PFSK-1 (cell line): ENCODE results near the gene ZNF683.

Experiments
- FOXP2 ChIP-seq: optimal IDR thresholded peaks from 2 replicates; pipeline ENCODE3; 2011; ENCODE audit warnings: borderline replicate concordance, control low read depth, inconsistent platforms; ENCODE audit not compliant: insufficient read depth; ENCODE audit errors: extremely low read length, extremely low read depth
- POLR2AphosphoS5 ChIP-seq: IDR thresholded peaks from 2 replicates; pipeline ENCODE4 v1.6.1; 2012; ENCODE audit warnings: low read depth, mild to moderate bottlenecking, control low read depth, low read length, moderate library complexity
- SIN3A ChIP-seq: IDR thresholded peaks from 2 replicates; pipeline ENCODE4 v1.6.1; 2012; ENCODE audit warnings: mild to moderate bottlenecking, low read length, moderate library complexity, borderline replicate concordance; ENCODE audit not compliant: insufficient read depth
- TAF1 ChIP-seq: IDR thresholded peaks from 2 replicates; pipeline ENCODE4 v1.6.1; 2012; ENCODE audit warnings: low read length, control low read depth, borderline replicate concordance; ENCODE audit not compliant: insufficient read depth
- TF ChIP-seq, protein P1 (sequence below), 2 experiments: IDR thresholded peaks; 2 replicates each; pipeline versions ENCODE4 v1.6.1 to v1.8.0; 2011 to 2012; ENCODE audit warnings: low read depth in 2 of 2, low read length in 2 of 2, control low read depth in 1 of 2, inconsistent platforms in 1 of 2, mild to moderate bottlenecking in 1 of 2, moderate library complexity in 1 of 2; ENCODE audit not compliant: insufficient read depth in 1 of 2

ZNF683 gene

DNA sequence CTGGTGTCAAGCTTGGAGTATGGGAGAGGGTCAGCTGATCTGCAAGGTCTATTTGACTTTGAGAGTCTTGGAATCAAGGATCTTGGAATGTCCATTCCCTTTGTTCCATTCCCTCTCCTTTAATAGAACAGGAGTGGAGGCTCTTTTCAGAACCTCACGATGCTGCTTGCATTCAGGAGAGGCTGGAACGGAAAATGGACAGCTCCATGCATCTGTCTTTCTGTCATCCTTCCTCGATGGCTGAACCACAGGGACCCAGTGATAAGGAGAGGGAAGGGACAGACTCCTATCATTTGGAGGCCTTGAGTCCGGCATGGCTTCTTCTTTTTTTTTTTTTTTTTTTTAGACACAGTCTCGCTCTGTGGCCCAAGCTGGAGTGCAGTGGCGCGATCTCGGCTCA lies 23.2 kb upstream of the ZNF683 start:
- no peak for TF ChIP-seq FOXP2
- no peak for TF ChIP-seq TAF1
- no peak for TF ChIP-seq SIN3A

DNA sequence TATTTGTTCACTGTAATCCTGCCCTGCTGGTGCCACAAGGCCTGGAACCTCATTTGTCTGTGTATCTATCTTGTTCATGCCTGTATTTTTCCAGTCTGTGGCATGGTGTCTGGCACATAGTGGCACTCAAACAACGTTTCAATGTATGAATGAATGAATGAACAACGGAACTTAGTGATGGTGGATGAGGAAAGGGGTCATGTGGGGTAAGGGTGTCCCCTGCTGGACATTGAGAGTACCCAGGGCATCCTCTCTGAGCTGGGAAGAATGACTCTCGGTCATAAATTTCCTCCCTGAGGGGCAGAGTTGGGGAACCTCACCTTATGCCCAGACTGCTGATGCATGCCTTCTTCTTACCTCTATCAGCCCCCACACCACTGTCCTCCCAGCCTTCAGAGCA lies 18.9 kb upstream of the ZNF683 start:
- TF ChIP-seq SIN3A: no peak
- no peak for TF ChIP-seq POLR2AphosphoS5
- TF ChIP-seq, protein P1, sequence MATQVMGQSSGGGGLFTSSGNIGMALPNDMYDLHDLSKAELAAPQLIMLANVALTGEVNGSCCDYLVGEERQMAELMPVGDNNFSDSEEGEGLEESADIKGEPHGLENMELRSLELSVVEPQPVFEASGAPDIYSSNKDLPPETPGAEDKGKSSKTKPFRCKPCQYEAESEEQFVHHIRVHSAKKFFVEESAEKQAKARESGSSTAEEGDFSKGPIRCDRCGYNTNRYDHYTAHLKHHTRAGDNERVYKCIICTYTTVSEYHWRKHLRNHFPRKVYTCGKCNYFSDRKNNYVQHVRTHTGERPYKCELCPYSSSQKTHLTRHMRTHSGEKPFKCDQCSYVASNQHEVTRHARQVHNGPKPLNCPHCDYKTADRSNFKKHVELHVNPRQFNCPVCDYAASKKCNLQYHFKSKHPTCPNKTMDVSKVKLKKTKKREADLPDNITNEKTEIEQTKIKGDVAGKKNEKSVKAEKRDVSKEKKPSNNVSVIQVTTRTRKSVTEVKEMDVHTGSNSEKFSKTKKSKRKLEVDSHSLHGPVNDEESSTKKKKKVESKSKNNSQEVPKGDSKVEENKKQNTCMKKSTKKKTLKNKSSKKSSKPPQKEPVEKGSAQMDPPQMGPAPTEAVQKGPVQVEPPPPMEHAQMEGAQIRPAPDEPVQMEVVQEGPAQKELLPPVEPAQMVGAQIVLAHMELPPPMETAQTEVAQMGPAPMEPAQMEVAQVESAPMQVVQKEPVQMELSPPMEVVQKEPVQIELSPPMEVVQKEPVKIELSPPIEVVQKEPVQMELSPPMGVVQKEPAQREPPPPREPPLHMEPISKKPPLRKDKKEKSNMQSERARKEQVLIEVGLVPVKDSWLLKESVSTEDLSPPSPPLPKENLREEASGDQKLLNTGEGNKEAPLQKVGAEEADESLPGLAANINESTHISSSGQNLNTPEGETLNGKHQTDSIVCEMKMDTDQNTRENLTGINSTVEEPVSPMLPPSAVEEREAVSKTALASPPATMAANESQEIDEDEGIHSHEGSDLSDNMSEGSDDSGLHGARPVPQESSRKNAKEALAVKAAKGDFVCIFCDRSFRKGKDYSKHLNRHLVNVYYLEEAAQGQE (IDR thresholded peaks at IDR 0.05; ENCODE audit: insufficient read depth in 1 of 2, low read depth in 2 of 2, low read length in 2 of 2): no peak
- no peak for TF ChIP-seq TAF1
- TF ChIP-seq FOXP2: no peak

DNA sequence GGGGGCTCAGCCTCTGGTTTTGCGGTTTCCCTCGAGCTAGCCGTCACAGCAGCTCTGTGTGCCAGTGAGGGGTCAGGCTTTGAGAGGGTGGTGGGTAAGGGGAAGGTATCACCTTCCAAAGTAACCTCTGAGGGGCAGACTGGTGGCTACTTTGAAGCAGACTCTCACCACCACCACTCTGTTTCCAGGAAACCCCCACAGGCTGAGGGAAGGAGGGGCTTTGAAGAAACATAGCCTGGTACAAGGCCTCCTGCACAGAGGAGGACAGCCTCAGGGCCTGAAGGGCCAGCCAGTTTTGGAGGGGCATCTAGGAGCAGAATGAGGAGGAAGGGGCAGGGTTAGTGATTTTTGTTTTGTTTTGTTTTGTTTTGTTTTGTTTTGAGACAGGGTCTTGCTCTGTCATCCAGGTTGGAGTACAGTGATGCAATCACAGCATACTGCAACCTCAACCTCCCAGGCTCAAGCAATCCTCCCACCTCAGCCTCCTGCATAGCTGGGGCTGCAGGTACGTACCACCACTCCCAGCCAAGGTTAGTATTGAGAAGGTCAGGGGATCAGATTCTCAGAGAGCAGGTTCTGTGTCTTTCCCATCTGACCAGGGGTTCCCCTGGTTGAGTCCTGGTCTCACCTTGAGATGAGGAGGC lies 17.2 kb upstream of the ZNF683 start:
- no peak for TF ChIP-seq SIN3A
- no peak for TF ChIP-seq POLR2AphosphoS5
- TF ChIP-seq FOXP2: no peak
- TF ChIP-seq, protein P1 (IDR thresholded peaks at IDR 0.05; ENCODE audit: insufficient read depth in 1 of 2, low read depth in 2 of 2, low read length in 2 of 2): no peak
- TF ChIP-seq TAF1: no peak

- TF ChIP-seq TAF1 (no peak), FOXP2 (no peak), POLR2AphosphoS5 (no peak), SIN3A (no peak)
- TF ChIP-seq, protein P1 (IDR thresholded peaks at IDR 0.05; ENCODE audit: insufficient read depth in 1 of 2, low read depth in 2 of 2, low read length in 2 of 2): no peak
Measured at GRCh38 chr1:26388791-26389445, 16.4 kb upstream of the ZNF683 start.

DNA sequence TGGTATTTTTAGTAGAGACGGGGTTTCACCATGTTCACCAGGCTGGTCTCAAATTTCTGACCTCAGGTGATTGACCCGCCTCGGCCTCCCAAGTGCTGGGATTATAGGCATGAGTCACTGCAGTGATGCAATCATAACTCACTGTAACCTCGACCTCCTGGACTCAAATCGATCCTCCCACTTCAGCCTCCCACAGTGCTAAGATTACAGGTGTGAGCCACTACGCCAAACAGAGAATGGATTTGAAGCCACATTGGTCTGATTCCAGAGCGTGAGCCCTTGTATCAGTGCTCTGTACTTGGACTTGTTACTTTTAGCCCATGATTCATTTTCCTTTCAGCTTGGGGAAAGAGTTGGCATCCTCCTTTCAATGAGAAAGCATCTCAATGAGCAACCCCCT lies 14.9 kb upstream of the ZNF683 start:
- TF ChIP-seq POLR2AphosphoS5 (no peak), FOXP2 (no peak), TAF1 (no peak), SIN3A (no peak)
- TF ChIP-seq, protein P1 (IDR thresholded peaks at IDR 0.05; ENCODE audit: insufficient read depth in 1 of 2, low read depth in 2 of 2, low read length in 2 of 2): no peak
